ENCODE results near the gene ZNF619.

DNA sequence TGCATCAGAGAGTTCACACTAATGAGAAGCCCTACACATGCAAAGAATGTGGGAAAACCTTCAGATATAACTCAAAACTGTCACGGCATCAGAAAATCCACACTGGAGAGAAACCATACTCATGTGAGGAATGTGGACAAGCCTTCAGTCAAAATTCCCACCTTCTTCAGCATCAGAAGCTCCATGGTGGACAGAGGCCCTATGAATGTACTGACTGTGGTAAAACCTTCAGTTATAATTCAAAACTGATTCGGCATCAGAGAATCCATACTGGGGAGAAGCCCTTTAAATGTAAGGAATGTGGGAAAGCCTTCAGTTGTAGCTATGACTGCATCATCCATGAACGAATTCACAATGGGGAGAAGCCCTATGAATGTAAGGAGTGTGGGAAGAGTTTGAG is 10.2 kb downstream of the ZNF619 start:
- TF ChIP-seq, protein P1, sequence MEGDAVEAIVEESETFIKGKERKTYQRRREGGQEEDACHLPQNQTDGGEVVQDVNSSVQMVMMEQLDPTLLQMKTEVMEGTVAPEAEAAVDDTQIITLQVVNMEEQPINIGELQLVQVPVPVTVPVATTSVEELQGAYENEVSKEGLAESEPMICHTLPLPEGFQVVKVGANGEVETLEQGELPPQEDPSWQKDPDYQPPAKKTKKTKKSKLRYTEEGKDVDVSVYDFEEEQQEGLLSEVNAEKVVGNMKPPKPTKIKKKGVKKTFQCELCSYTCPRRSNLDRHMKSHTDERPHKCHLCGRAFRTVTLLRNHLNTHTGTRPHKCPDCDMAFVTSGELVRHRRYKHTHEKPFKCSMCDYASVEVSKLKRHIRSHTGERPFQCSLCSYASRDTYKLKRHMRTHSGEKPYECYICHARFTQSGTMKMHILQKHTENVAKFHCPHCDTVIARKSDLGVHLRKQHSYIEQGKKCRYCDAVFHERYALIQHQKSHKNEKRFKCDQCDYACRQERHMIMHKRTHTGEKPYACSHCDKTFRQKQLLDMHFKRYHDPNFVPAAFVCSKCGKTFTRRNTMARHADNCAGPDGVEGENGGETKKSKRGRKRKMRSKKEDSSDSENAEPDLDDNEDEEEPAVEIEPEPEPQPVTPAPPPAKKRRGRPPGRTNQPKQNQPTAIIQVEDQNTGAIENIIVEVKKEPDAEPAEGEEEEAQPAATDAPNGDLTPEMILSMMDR (IDR thresholded peaks at IDR 0.05; ENCODE audit: poor library complexity): no peak
- TF ChIP-seq EZH2 (IDR thresholded peaks at IDR 0.05; ENCODE audit: borderline replicate concordance): no peak

All from hepatocyte (in vitro differentiated cells).